GM23248 (cell line): ENCODE measurements around the gene EFNA2.

Experiments
- EZH2 ChIP-seq: fragments of 200-600 bp; sonication (generic); IDR thresholded peaks from 2 replicates; pipeline ENCODE4 v1.6.1; 2018; ENCODE audit warnings: antibody characterized with exemption, mild to moderate bottlenecking; ENCODE audit not compliant: insufficient read depth, poor library complexity, severe bottlenecking
- EZH2phosphoT487 ChIP-seq: fragments of 200-600 bp; sonication (generic); IDR thresholded peaks from 2 replicates; pipeline ENCODE4 v1.6.1; 2018; ENCODE audit warnings: antibody characterized with exemption, moderate library complexity, mild to moderate bottlenecking, low read depth; ENCODE audit not compliant: insufficient read depth

DNA sequence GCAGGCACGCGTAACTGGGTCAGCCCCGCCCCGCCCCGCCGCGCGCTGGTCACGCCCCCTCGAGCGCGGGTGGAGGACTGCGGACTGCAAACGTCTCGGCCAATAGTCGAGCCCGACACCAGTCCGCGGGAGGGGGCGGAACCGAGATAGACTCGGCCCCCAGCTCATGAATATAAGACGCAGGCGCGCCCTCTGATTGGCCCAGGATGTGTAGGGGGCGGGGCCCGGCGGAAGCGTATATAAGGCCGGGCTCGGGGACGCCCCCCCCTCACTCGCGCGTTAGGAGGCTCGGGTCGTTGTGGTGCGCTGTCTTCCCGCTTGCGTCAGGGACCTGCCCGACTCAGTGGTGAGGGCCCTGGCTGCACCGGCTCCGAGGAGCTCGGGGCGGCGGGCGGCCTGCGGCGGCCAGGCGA is 16.6 kb upstream of the EFNA2 start, which contains the start of gene CIRBP:
- no peak for TF ChIP-seq EZH2
- TF ChIP-seq EZH2phosphoT487 = no peak
